DMS53 (cell line): ENCODE measurements around the gene PRPF40B.
"Not testable (repeated sequence)": the region's sequence is repeated elsewhere in the genome, so short reads cannot be mapped to it uniquely, and the experiment has no call there.

Experiments used
- DNase-seq: peaks from one replicate; lab custom pipeline; 2025; lab: John Stamatoyannopoulos, UW

The PRPF40B gene

DNA sequence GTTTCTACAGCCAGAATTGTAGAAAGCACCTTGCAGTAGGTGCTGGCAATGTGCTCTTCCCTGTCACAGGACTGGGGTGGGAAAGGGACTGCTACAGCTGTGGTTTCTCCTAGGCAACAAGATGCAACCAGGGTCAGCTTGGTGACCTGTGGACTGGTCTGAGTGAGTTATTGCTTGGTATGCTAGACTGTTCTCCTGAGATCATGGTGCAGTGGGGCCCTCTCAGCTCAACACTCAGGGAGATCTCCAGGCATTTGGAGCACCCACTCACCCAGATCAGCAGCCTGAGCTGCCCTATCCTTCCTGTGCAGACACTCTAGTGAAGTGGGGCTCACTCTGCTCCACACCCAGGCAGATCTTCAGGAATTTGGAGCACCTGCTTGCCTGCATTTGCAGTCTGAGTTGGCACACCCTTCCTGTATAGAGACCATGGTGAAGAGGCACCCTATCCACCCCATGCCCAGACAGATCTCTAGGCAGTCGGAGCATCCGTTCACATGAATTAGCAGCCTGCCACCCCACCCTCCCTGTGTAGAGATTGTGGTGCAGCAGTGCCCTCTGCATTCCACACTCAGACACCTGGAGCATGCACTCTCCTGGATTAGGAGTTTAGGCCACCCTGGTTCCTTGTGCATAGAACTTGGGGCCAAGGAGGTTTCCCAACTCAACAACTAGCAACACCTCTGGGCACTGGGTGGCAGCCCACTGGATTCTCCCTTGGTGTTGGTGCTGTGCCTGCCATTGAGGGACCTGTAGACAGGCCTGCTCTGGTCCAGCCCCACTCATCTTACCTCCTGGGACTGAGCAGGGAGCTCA, 14.1 kb upstream of the PRPF40B start:
- DNase-seq: no peak

DNA sequence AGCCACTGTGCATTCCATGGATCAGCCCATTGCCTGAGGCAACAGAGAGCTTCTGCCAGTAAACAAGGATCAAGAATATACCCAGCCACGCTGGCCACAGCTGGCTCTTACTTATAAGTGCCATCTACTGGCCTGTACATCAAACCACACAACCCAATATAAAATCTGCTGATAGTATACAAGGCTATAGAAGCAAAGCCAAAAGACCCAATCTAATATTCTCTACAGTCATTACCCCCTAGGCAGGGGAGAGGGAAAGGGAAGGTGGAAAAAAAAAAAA, 13.5 kb upstream of the PRPF40B start:
- peak; percentile 37 for DNase-seq

DNA sequence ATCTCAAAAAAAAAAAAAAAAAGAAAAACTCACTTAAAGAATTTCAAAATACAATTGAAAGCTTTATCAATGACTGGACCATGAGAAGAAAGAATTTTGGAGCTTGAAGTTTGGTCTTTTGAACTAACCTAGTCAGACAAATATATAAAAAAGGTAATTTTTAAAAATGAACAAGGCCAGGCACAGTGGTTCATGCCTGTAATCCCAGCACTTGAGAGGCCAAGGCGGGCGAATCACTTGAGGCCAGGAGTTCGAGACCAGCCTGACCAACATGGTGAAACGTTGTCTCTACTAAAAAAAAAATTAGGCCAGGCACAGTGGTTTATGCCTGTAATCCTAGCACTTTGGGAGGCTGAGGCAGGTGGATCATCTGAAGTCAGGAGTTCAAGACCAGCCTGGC, 12.6 kb upstream of the PRPF40B start:
- DNase-seq: not testable (repeated sequence)

DNA sequence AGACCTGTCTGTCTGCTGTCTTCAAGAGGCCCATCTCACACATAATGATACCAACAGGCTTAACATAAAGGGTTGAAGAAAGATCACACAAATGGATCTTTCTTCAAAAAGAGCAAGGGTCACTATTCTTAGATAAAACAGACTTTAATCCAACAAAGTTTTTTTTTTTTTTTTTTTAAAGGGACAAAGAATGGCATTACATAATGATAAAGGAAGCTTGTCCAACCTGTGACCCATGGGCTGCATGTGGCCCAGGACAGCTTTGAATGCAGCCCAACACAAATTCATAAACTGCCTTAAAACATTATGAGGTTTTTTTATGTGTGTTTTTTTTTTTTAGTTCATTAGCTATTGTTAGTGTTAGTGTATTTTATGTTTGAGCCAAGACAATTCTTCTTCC, 11.2 kb upstream of the PRPF40B start:
- DNase-seq: no peak

DNA sequence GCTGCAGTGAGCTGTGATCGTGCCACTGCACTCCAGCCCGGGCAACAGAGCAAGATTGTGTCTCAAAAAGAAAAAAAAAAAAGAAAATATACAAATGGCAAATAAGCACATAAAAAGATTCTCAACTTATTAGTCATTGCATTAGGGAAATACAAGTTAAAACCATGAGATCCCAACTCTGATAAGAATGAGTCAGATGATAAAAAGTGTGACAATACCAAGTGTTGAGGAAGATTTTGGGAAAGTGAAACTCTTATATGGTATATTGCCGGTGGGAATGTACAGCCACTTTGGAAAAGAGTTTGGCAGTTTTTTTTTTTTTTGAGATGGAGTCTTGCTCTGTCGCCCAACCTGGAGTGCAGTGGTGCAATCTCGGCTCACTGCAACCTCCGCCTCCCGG, 7.6 kb upstream of the PRPF40B start:
- no peak for DNase-seq

DNA sequence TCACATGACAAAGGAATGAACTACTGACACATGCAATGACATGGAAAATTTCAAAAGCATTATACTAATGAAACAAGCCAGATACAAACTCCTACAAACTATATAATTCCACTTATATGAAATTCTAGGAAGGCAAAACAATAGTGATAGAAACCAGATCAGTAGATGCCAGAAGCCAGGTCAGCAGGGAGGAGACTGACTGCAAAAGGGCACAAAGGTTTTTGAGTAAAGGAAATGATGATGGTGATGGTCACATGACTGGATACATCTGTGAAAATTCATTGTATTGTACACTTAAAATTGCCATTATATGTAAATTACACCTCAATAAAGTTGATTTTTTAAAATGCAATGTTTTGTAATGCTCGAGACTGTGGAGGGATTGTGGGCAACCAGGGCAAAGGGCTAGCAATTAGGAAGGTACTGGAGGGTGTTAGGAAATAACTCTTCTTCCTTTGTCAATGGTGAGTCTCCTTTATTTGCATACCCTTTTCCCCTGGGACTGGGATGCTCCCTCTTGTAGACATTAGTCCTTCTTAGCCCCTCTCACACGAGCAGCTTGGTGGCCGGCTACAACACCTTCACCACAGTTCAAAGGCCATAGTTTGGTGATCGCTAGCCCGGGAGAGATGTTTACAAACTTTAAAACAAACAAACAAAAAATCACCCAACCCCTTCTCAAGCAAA, 6.7 kb upstream of the PRPF40B start:
- no peak for DNase-seq

DNA sequence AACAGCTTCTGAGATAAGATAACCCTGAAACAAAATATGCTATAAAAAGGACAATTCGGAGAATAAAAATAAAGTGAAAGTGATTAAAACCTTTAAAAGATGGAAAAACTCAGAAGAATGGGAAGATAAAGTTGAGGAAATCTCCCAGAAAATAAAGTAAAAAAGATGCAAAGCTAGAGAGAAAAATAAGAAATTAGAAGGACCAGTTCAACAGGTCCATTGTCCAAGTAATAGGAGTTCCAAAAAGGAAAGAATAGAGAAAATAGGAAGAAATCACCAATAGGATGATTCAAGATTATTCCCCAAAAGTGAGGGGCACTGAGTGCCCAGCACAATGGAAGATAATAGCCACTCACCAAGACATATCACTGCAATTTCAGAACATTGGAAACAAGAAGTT, 4.8 kb upstream of the PRPF40B start:
- DNase-seq: no peak

DNA sequence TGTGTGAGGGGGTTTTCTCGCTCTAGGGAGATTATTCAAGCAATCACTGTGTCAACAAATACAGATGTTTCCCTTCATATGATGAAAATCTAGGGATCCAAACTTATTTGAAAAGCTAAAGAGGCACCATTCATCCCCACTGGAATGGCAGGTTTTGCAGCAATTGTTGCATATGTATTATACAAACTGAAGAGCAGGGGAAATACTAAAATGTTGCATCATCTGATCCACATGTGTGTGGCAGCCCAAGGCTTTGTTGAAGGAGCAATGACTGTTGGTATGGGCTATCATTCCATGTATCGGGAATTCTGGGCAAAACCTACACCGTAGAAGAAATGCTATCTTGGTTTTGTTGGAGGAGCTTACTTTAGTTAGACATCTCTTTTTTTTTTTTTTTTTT, 4.1 kb upstream of the PRPF40B start:
- DNase-seq: peak; percentile 70

DNA sequence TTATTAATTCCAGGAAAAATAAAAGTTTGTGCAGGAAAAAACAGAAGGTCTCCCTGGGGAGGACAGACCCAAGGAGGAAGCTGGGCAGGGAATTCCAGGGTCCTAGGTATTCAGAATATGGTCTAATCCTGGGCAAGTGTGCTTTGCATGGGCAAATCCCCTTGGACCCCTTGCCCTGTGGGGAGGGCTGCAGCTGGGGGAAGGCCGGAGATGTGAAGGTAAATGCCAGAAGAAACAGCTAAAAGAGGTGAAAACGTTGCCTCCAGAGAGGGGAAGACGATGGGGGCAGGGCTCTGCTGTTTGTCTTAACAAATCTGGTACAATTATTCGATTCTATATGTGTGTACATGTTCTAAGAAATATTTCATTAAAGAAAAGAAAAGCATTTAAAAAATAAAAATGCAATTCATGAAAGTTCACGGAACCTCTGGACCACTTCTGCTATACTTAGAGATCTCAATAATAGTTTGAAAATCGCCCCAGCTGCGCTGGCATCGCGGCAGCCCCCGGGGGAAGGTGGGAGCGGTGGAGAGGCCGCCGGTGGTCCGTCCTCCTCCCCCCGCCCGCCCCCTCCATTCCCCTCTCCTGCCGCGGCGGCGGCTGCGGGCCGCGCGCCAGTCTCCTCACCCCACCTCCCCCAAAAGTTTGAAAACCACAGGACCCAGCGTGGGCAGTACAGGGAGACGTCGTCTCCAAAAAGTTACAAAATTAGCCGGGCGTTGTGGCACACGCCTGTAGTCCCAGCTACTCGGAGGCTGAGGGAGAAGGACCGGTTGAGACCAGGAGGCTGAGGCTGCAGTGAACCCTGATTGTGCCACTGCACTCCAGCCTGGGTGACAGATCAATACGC, 1.5 kb upstream of the PRPF40B start:
- peak; percentile 21 for DNase-seq

DNA sequence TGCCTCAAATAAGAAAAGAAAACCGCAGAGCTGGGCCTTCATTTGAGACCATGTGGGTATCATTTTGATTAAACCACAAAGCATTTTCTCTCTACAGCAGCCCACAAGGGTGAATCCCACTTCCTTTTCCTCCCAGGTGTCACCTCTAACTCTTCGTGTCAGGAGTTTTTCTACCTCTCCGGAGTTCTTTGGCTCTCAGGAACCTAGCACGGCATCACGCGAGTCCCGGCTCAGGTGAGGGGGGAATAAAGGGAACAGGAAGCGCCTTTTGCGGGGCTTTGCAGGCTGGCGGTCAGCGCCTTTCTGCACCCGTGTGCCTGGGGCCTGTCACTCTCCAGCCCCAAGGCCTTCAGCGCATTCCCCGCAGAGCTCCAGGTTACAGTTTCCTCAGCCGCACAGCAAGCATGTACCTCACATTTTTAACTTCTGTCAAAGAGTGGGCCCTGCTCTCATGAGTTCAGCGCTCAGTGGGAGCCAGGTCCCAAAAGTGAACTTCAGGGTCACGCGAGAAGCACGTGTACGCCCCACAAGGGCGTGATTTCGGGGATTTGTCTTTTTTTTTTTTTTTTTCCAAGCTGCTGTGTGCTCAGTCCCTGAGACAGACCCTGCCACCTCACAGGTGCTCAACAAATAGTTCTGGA, 740 bp upstream of the PRPF40B start:
- peak; percentile 81 for DNase-seq

DNA sequence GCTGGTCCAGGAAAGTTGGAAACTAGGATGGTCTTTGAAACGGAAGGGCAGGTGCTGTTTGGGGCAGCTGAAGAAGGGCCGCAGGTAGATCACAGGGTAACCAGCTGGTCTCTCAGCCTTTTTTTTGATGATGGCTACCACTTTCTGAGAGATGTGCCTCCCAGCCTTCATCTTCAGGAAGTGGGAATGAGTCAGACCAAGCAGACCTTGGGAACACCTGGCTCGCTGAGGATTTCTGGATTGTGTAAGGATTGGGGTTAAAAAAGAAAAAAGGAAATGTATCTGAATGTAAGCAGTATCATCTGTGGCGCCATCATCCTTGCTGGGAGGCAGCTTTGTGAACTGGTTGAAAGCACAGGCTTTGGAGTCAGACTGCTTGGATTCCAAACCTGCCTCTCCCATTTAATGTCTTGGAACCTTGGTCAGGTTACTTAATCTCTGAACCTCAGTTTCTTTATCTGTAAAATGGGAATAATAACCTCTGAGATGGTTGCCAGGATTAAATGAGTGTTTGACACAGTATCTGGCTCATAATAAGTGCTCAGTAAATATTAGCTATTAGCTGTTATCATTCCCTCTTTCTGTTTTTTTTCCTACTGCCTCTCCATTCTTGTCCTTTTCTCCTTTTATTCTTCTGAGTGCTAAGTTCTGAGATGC, 1.7 kb downstream of the PRPF40B start:
- DNase-seq: peak; percentile 88

DNA sequence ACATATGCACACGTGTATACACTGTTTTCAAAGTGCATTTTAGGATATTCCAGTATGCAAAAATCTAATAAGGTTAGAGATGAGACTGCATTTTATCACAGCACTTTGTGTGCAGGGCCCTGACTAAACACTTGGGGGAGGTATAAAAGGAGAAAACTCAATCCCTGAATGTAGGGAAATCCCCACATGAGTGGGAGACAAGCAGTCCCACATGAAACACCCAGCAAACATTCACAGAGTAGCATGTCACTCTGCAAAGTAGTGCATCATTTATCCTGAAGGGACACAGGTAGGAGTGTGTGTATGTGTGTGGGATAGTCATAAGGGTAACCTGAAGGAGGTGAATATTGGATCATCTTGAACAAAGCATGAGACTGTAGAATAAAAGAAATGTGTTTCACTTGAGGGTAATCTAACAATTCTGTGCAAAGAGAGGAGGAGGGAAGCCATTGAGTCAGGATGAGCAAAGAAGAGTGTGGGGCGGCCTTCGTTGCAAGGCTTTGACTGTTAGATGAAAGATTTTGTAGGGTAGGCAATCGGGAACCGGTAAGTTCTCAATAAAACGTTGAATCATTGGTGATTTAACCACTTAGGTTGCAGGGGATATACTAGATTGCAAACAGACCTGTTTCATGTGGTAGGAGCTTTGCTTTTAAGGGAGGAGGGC, 2.9 kb downstream of the PRPF40B start:
- DNase-seq: peak; percentile 20

DNA sequence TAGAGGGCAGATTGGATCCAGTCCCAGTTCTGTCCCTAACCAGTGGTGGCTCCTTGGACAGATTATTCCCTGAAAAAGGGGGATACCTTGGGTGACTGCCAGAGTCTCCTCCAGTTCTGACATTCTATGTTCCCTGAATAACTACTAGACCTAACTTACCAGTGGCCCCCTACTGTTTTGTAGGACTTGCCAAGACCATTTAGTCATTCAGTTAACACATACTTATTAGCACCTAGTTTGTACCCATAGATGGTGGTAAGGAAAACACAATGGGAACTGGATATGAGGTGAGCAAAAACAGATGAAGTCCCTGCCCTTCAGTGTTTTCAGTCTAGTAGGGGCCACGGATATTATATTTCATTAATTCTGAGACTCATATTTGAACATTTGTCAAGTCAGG, 3.5 kb downstream of the PRPF40B start:
- no peak for DNase-seq

DNA sequence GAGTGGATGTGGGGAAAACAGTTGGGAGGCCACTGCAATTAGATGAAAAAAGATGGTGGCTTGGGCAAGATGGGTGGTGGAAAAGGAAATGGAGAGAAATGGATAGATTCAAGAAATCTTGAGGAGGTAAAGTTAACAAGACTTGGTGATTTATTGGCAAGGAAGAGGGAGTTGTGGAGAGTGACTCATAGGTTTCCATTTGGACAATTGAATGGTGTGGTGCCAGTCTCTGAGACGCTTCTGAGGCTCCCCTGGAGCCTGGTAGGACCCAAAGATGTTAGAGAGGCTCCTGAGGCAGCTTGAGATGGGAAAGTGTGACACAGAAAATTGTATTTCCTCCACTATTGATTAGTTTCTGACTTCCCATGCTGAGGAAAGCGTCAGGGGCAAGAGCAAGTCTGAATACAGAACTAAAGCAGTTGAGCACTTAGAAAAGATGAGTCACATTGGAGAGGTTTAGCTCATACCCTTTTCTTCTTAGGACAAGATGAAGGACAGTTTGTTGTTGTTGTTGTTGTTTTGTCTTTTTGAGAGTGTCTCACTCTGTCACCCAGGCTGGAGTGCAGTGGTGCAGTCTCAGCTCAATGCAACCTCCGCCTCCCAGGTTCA, 4.5 kb downstream of the PRPF40B start:
- DNase-seq: no peak

DNA sequence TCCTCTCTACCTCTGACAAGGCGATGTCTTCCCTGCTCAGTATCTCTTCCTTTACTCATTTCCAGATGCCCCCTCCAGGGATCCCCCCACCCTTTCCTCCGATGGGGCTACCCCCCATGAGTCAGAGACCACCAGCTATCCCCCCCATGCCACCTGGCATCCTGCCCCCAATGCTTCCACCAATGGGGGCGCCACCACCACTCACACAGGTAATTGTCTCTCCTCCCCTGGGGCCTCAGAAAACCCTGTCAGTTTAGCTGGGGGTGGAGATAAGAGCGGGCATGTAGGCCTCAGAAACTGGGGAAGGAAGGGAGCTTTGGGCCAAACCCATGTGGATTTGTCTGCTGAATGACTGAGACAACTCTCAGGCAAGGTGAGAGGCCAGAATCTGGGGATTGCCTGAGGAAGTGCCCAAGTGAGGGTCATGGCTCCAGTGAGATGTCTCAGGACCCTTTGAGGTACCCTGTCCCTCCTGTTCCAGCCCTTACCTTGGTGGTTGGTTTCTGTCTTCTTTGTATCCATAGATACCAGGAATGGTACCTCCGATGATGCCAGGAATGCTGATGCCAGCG, 8.1 kb downstream of the PRPF40B start:
- no peak for DNase-seq

DNA sequence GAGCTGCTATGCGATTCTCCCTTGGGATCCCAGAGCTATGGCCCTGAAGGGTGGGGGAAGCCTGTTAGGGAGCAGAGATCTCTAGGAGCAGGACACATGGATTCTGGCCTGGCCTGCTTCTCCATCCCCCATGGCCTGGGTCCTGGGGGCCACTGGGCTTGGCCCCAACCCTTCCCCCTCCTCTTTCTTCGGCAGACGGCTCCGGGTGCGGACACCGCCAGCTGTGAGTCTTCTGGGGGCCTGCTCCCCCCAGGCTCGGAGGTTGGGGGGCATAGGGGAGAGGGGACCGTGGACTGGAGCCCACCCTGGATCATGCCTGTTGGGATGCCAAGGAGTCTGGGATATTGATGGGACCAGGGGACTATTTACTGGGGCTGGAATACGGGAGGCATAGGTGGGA, 9.0 kb downstream of the PRPF40B start:
- no peak for DNase-seq

DNA sequence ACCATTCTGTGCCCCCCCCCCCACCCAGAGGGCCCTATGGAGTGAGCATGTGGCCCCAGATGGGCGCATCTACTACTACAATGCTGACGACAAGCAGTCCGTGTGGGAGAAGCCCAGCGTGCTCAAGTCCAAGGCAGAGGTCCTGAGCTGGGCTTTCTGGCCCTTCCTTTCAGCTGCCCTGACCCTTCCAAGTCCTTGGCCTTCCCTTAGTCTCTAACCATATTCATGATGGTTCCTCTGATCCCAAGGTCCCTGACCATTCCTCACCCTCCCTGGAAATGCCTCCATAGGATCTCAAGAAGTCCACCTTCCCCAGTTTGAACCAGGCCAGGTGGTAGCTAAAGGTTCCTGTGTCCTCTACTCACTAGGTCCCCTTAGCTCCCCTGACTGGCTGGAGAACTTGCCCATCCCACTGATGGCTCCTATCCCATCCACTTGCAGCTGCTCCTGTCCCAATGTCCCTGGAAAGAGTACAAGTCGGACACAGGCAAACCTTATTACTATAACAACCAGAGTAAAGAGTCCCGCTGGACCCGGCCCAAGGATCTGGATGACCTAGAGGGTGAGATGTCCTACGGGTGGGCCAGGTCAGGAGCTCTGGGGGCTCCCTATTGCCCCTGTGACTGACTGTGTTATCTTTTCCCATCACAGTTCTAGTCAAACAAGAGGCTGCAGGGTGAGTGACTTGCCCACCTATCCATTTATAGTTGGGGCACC, 9.8 kb downstream of the PRPF40B start:
- no peak for DNase-seq

DNA sequence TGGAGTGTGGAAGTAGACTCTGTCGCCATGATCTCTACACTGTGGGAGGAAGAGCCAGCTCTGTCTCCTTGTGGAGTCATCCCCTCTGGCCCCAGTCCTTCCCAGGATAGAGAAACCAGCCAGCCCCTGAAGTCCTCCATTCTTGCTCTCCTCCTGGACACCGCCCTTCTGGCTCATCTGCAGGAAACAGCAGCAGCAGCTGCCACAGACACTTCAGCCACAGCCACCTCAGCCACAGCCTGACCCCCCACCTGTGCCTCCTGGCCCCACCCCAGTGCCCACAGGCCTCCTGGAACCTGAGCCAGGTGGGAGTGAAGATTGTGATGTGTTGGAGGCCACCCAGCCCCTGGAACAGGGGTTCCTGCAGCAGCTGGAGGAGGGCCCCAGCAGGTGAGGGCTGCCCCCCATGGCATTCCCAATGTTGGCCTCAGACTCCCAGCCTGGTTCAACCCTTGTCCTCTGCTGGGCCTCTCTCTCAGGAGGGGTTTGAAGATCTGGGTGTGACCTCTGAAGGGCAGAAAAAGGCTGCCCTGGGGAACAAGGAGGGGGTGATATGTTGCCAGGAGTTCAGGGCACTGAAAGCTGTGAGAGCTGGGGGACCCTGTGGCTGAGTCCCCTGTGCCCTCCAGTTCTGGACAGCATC, 10.5 kb downstream of the PRPF40B start:
- no peak for DNase-seq

DNA sequence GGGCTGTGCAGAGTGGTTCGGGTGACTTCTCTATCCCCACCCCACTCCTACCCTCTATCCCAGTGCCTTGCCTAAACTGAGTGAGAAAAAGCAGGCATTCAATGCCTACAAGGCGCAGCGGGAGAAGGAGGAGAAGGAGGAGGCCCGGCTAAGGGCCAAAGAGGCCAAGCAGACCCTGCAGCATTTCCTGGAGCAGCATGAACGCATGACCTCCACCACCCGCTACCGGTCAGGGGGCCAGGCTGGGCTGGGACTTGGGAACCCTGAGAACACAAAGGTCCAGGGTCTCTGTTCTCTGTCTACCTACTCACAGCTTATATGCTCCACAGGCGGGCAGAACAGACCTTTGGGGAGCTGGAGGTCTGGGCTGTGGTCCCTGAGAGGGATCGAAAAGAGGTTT, 11.7 kb downstream of the PRPF40B start:
- no peak for DNase-seq
